ENCODE measurements around the gene KRT20. TPM values are rescaled to one million over a fixed set of nuclear protein-coding genes. Genes with fewer than 3 reads are reported as not detected.

The KRT20 gene
- total and polyA plus RNA-seq, 2 experiments from 2014 or later, result not detected

DNA sequence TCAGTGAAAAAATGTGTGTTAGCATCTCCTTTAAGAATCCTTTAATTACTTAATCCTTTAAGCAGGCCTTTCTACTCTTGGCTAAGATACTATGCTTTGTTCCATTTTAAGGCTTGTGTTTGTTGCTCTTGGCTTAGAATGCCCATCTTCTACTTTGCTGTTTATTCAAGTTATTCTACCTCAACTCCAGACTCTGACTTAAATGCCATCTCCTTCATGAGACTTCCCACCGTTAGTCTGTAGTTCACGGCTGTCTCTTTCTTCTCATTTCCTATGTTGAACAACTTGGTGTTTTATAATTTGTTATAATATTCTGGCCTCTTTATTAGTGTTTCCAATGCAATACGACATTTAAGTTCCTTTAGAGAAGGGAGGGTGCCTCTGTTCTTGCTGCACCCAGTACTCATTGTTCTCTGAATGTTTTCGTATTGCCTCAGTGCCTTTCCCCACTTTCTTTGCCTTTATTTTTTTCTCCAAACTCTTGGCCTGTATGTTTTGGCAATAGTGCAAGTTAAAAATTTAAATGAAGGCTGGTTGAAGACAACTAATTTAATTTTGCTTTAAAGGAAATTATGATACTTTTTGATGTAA lies 56.5 kb downstream of the KRT20 start:
- Histone ChIP-seq H4K20me1 (replicated peaks; ENCODE audit: insufficient read depth) (peaks cover 20% of the 10 kb centered on the region), H3K27me3 (ENCODE audit: insufficient read depth) (peaks cover 82% of the 10 kb centered on the region), H3K36me3 (ENCODE audit: insufficient read depth) (no peaks in the 10 kb centered on the region), H3K27ac (ENCODE audit: low read depth) (no peak overlapping the region), H3K4me2 (no peak overlapping the region), H2AFZ (no peak overlapping the region), H3K79me2 (replicated peaks; ENCODE audit: insufficient read depth) (no peaks in the 10 kb centered on the region), H3K4me3 (no peak overlapping the region), H3K9me2 (ENCODE audit: insufficient read depth) (no peaks in the 10 kb centered on the region), H3K4me1 (ENCODE audit: insufficient read depth) (peaks cover 6% of the 10 kb centered on the region; the same call in 1 of the 2 replicates), H3F3A (replicated peaks; ENCODE audit: low read depth) (no peaks in the 10 kb centered on the region)
- peaks cover 16% of the 10 kb centered on the region for H3K27me3 Mint-ChIP-seq (ENCODE audit: insufficient read depth, low read depth, poor library complexity)
- no peak overlapping the region for H3K4me3 Mint-ChIP-seq
- DNase-seq (ENCODE audit: low spot score) (no peak), ATAC-seq (no peak)
- no peaks in the 10 kb centered on the region for H3K9me3 Mint-ChIP-seq
- H3K4me1 Mint-ChIP-seq, result peaks cover 6% of the 10 kb centered on the region
- H3K36me3 Mint-ChIP-seq (ENCODE audit: low read depth), result no peaks in the 10 kb centered on the region
- H3K27ac Mint-ChIP-seq, result no peak overlapping the region
- TF ChIP-seq POLR2AphosphoS5 (IDR thresholded peaks at IDR 0.05; ENCODE audit: low read depth), result no peak

DNA sequence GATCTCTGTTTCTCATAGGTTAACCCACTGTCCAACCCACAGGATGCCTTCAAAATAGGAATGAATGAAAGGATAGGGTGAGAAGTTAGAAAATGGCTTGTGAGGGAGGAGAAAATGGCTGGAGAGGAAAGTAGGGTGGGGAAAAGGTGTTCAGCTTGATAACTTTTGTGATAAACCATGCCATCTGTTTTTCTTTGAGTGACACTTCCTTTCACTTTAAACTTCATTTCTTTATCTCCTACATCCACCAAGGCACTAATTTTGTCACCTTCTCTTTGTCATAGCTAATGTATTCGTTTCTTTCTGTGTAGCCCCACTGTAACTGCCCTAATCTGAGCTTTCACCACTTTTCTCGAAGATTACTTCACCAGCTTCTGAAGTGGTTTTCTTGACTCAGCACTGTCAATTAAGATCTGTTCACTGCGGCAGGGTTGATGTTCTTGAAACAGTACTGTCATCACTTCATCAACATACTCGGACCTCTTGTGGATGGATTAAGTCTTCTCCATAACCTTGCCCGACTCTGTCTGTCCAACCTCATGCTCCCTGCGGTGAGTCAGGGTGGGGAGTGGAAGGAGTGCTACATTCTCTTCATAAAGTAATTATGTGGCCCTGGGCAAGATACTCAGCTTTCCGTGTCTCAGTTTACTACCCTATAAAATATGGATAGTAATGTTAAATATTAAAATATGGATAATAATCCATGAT lies 57.1 kb downstream of the KRT20 start:
- H3K36me3 Mint-ChIP-seq (ENCODE audit: low read depth), result no peaks in the 10 kb centered on the region
- Histone ChIP-seq H2AFZ (no peak overlapping the region), H3K9me2 (ENCODE audit: insufficient read depth) (no peaks in the 10 kb centered on the region), H3K27me3 (ENCODE audit: insufficient read depth) (peaks cover 76% of the 10 kb centered on the region), H3K79me2 (replicated peaks; ENCODE audit: insufficient read depth) (no peaks in the 10 kb centered on the region), H4K20me1 (replicated peaks; ENCODE audit: insufficient read depth) (peaks cover 14% of the 10 kb centered on the region; the same call in 1 of the 2 replicates), H3K4me2 (no peak overlapping the region), H3K27ac (ENCODE audit: low read depth) (no peak overlapping the region), H3K4me1 (ENCODE audit: insufficient read depth) (peaks cover 4% of the 10 kb centered on the region; the same call in 1 of the 2 replicates), H3K36me3 (ENCODE audit: insufficient read depth) (no peaks in the 10 kb centered on the region), H3K4me3 (no peak overlapping the region), H3F3A (replicated peaks; ENCODE audit: low read depth) (no peaks in the 10 kb centered on the region)
- peaks cover 5% of the 10 kb centered on the region for H3K4me1 Mint-ChIP-seq
- no peak overlapping the region for H3K27ac Mint-ChIP-seq
- ATAC-seq (no peak), DNase-seq (ENCODE audit: low spot score) (no peak)
- H3K9me3 Mint-ChIP-seq, result no peaks in the 10 kb centered on the region
- peaks cover 9% of the 10 kb centered on the region for H3K27me3 Mint-ChIP-seq (ENCODE audit: insufficient read depth, low read depth, poor library complexity)
- H3K4me3 Mint-ChIP-seq, result no peak overlapping the region
- TF ChIP-seq STAT1 (IDR thresholded peaks at IDR 0.05; ENCODE audit: unreplicated experiment), result no peak
- no peak for TF ChIP-seq POLR2AphosphoS5 (IDR thresholded peaks at IDR 0.05; ENCODE audit: low read depth)
- no peak for TF ChIP-seq EZH2phosphoT487 (IDR thresholded peaks at IDR 0.05; ENCODE audit: unreplicated experiment)
- TF ChIP-seq ZNF331 (CRISPR knock-in tag; IDR thresholded peaks at IDR 0.05; ENCODE audit: low read depth), result no peak
- no peak for TF ChIP-seq CTCF (conservative IDR thresholded peaks at IDR 0.05; ENCODE audit: low read depth in 2 of 2)
- TF ChIP-seq CREB1 (CRISPR knock-in tag; IDR thresholded peaks at IDR 0.05; ENCODE audit: low read depth), result no peak
- no peak for TF ChIP-seq NANOG (IDR thresholded peaks at IDR 0.05; ENCODE audit: borderline replicate concordance)
- no peak for TF ChIP-seq REST (IDR thresholded peaks at IDR 0.05; ENCODE audit: unreplicated experiment)
- TF ChIP-seq ZNF114 (CRISPR knock-in tag; IDR thresholded peaks at IDR 0.05), result no peak

Measured in GM23338 (cell line).